NCI-H128 (cell line): Measurements from ENCODE around the gene ACBD6.

Experiments
- DNase-seq: peaks from one replicate; lab custom pipeline; 2025; ENCODE audit not compliant: unreplicated experiment; lab: John Stamatoyannopoulos, UW

ACBD6 gene

DNA sequence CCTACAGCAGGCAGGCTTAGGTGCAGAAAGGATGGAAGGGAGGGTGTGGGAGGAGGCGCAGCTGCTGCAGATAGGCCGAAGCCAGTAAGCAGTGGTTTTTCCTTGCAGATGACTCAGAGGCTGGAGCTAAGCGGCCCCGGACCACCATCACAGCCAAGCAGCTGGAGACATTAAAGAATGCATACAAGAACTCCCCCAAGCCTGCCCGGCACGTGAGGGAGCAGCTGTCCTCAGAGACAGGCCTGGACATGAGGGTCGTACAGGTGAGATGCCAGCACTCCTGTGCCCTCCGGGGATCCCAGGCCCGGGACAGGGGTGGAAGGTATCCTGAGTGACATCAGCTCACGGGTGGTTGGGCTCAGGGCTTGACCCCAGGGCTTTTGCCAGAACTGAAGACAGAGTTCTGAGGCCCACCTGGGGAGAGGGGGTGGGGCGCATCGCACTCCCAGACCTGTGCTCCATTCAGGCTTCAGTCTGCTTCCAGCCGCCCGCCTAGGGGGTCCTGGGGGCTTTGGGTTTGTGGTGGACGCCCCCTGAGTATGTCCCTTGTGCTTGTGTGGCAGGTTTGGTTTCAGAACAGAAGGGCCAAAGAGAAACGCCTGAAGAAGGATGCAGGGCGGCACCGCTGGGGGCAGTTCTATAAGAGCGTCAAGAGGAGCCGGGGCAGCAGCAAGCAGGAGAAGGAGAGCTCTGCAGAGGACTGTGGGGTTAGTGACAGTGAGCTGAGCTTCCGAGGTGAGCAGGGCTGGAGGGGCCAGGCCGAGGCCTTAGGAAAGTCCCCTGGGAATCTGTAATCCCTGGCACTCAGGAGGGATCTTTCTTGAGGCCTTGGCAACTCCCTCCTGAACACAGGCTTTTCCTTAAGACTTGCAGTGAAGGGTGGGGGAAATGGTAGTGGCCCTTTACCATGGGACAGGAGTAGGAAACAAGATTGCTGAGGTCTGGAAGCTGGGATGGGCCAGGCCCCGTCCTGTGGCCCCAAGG, 230.8 kb downstream of the ACBD6 start:
- DNase-seq = no peak

DNA sequence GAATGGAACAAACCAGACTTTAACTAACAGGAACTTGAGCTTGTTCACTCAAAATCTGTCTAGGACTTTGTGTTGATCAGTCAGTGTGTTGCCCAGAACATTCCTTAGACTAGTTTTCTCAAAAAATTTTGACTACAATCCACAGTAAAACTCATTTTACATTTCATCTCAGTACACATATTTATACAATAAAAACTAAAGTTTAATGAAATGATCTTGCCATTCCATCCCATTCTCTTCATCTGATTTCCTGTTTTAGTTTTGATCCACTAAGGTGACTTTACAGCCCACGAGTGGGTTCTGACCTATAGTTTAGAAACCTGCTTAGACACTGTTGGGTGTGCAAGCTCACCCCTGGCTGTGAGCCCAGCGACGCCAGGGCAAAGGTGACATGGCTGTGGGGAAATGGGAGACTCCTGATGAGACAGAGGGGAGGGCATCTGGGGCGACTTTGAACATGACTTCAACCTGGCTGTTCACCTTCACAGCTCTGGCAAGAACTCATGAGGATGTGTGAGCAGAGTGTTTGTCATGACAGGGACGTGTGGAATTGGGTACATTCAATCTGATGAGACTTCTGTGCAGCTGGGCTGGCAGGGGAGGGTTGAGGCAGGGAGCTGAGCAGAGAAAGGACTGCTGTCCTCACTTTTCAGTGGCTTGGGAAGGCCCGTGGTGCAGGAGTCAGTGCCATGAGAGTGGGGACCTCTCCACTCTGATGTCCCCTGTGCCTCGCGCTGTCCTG, 231.7 kb downstream of the ACBD6 start:
- no peak for DNase-seq

DNA sequence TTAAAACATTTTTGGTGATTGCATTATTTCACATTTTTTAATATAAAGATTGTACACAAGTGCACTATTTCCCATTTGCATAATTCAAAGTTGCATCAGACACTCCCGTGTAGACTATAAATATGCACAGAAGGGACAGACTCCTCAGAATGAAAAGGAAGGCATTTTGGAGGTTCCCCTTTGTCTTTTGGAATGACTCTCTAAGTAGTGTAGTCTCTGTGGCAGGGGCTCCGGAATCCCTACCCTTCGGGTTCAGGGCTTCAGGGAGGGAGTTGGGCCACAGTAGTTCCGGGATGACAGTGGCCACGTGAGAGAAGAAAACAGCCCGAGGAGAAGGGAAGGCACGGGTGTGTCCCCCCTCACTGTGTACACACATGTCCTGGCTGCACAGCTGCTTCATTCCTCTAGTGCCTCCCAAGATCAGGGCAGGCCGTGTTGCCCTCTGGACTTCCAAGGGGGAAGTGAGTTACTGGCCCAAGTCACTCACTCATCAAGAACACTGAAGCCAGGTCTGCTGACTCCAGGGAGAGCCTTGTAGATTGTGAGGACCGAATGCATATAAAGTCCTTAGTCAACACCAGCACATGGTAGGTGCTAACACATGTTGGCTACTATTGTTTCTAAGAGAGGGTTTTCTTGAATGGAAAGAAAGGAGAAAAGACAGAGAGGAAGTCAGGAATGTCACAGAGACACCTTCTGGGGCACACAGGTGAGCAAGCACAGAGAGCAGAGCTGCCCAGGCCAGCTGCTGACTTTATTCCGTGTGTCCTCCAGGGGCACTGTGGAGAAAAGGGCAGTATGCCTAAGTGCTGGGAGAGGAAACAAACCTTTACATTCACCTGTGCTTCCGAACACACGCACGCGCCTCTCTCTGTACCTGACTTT, 232.5 kb downstream of the ACBD6 start:
- no peak for DNase-seq

DNA sequence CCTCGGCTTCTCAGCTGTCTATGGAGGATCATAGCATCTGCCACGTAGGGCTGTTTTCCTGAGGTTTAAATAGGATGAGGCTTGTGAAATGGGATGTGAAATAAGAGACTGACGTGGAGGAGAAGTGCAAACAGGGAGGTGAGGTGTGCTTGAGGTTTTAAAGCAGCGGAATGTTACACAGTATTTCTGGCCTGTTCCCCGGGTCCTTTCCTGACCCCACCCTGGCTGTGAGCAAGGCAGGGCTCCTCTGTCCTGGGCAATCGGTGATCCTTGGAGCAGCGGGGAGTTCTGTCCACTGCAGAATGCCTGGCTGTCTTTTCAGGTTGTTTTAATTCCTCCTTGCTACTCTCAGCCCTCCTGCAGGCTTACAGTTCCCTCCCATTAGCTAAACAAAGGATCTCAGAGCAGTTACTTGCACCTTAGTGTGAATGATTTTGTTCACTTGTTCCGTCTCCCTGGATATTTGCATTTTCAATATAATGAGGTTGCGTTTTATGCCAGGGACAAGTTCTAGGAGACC, 233.8 kb downstream of the ACBD6 start:
- no peak for DNase-seq

DNA sequence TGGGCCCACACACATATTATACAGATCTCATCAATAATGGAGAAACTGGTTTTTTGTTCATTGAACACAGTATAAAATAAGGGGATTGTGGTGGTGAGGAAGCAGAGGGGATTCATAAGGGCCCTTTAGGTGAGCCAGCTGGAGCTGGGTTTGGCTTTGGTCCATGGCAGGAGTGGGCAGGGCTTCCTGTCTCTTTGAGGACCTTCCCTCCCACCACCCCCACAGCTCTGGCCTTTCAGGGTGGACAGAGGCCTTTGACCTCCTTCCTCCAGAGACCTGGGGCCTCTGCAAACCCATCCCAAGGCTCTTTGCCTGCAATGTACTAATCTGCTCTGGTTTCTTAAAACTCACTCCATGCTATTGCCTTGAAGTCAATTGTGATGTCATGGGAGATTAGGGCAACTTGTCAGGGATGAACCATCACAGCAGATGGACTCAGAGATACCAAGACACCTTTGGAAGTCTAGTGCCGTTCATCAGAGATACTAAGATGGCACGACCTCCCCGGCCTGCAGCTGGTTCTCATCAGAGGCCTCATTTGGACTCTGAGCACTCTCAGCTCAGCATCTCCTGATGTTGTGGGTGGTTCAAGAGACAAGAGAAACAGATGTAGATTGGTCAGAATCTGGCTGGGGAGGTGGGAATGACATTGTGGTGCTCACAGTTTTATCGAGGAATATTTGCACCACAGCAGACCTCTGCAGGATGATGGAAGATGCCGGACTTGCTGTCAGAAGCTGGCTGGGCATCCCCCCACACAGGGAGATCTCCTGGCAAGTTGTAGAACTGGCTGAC, 234.4 kb downstream of the ACBD6 start:
- no peak for DNase-seq

DNA sequence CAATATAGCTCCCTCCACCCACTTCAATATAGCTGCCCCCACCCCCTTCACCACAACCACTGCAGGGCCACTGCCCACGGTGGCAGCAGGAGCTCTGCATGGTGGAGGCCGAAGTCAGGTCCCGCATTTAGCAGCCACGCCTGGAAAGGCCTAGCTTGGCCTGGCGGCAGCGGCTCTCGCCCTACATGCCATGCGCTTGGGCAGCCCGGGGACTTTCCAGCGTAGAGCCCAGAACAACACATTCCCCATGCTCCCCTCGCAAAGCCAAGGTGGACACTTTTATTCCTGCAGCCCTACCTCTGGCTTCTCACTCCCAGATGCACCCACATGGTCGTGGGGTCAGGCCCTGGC, 235.2 kb downstream of the ACBD6 start:
- DNase-seq = no peak

DNA sequence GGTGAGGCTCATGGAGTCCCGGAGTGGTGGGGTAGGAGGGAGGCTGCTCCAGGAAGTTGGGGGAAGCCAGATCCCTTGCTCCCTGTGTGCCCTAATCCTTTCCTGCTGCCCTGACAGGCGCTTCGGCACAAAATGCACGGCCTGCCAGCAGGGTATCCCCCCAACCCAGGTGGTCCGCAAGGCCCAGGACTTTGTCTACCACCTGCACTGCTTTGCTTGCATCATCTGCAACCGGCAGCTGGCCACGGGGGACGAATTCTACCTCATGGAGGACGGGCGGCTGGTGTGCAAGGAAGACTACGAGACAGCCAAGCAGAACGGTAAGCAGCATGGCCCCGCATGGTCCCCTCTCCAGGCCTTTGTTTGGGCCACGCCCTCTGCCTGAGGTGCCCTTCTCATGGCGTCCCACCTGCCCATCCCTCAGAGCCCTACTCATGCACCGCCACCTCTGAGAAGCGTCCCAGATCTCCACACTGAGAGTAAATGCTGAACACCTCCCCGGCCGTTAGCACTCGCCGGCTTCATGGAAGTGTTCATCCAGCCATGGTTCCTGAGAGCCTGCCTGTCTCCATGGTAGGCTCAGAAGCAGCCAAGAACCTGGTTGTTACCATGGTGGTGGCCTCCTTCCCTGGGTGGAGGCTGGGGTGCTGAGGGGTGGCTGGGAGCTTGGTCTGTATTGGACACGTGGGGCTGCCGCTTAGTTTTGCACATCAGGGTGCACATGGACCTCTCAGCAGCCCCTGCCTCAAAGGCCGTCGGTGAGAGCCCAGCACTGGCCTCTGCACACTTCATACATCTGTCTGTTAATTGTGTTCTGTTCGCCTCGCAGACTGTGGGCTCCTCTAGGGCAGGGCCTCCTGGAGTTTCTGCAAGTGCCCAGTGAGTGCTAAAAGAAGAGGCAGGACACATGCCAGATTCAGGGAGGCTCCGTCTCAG, 235.8 kb downstream of the ACBD6 start:
- DNase-seq = no peak

DNA sequence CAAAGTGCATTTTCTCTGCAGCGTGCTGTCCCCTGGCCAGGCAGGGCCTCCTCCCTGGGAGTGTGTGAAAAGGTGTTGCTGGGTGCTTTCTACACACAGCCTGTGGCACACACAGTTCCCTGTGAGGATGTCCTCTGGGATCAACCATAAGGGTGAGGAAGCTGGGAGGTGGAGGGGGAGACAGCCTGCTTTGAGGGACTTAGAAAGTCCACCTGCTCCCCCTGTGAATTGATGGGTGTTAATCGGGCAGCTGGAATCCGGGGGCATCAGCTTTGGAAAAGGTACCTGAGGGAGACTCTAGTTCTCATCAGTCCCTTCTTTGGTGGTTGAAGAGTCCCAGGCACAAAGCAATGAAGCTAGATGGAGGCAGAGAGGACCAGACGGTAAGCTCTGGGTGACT, 236.5 kb downstream of the ACBD6 start:
- DNase-seq = no peak

DNA sequence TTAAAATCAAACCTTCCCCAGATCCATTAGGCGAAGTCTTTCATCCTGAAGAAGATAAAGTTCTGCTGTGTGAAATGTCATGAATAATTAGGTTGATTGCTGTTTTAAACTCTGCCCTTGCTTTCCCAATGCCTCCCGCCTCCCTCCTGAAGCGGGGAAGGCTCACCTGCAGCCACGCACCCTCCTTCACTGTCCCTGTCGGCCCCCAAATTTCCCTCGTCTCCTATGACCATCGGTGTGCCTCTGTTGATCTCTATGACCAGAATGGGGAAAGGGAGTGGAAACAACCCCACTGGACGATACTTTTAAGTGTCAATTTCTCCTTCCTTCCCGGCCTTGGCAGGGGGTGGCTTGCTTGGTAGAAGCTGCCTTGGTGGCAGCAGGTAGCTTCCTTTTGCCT, 237.2 kb downstream of the ACBD6 start:
- no peak for DNase-seq

DNA sequence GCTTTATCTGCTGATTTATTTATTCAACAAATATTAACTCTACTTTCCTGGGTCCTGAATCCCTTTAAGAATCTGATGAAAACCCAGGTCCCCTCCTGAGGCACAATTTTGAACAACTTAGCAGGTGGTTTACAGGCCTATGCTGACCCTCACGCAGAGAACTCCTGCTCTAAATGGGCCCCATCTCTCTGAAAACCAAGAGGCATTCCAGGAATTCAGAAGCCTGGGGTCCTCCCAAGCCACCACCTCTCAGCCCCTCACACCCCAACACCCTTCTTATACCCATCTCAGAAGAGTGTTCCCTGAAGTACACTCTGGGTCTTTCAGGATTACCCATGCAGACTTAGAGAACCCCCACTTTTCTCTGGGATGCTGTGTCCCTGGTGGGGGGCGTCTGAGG, 237.8 kb downstream of the ACBD6 start:
- no peak for DNase-seq

DNA sequence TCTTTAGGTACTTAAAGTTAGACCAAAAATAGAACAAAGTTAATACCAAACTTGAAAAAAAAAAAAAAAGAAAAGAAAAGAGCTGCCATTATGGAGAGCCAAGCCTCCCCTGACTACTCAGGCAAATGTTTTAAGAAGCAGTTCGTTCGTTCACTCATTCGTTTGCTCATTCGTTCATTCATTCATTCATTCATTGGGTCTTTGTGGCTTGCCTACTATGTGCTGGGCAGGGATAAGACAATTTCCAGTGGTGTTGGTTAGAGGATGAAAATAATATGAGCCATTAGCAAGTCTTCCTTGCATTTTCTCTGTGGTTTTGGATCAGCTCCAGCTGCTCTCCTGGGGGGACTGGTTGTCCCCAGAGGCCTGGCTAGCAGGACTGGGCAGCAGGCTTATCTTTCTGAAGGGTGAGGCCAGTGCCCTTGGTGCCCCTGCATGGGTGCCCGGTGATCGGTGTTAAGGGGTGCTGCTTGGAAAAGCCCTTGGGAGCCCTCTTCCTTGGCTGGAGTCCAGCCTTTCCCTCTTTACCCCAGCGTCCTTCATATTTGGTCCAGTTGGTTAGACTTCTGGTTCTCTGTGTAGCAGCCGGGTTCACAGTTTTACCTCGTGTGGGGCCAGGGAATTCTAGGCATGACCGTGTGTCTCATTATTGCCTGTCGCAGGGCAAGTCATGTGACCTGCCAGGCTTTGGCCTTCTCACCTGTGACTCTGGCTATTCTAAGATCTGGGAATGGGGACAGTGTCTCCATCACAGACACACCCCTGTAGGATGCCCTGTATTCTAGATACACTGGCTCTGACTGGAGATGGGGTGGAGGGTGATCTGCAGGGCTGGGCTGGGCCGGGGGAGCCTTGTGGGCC, 239.5 kb downstream of the ACBD6 start:
- DNase-seq = no peak

DNA sequence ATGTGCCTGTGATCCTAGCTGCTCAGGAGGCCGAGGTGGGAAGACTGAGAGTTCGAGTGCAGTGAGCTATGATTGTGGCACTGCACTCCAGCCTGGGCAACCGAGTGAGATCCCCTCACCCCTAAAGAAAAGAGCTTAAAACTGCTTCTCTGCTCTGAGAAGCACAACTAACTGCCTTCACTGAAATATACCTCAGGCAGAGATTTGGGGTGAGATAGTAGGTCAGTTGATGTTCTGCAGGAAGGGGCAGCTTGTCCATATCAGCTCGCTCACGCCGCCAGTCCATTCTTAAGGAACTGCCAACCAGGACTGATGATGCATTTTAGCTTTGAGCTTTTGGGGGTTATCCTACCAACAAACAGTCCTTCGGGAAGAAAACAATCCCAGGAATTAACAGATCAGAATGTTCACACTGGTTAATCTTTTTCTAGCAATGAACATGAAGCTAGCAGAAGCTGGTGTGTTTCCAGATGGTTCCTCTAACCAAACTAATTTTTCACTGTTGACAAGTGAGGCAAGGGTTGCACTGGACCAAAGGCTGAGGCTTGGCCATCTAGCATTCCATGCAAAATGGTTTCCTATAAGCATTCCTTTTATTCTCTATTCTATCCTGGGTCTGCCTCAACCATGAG, 240.7 kb downstream of the ACBD6 start:
- DNase-seq = no peak

DNA sequence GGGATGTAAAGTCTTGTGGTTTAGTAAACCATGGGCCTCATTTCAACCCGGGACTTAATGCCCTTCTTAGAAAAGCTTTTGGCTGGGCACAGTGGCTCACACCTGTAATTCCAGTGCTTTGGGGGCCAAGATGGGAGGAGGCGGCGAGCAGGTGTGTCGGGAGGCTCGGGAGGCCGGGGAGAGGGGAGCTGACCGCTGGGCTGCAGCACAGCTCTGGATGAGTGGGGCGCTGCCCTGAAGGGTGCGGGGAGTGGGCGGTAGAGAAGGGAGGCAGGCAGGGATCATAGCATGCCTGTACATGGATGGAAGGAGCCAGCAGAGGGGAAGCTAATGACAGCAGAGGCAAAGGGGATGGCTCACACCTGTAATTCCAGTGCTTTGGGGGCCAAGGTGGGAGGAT, 241.3 kb downstream of the ACBD6 start:
- DNase-seq = no peak

DNA sequence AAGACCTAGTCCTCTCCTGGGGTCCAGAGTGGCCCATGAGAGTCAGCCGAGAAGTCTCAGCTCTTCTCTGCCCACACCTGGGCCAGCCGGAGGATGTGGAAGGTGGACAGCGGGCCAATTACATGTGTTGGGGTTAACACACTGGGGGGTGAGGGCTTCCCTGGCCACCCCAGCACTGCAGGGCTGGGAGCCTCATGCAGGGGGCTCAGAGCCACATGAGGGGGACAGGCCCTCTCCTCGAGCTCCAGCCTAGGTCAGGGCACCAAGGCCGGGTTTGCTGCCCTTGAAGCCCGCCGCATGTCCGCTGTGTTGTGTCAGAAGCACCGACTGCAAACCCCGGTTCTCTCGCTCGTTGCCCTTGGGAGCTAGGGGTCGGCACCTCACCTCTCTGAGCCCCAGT, 241.8 kb downstream of the ACBD6 start:
- DNase-seq = no peak

DNA sequence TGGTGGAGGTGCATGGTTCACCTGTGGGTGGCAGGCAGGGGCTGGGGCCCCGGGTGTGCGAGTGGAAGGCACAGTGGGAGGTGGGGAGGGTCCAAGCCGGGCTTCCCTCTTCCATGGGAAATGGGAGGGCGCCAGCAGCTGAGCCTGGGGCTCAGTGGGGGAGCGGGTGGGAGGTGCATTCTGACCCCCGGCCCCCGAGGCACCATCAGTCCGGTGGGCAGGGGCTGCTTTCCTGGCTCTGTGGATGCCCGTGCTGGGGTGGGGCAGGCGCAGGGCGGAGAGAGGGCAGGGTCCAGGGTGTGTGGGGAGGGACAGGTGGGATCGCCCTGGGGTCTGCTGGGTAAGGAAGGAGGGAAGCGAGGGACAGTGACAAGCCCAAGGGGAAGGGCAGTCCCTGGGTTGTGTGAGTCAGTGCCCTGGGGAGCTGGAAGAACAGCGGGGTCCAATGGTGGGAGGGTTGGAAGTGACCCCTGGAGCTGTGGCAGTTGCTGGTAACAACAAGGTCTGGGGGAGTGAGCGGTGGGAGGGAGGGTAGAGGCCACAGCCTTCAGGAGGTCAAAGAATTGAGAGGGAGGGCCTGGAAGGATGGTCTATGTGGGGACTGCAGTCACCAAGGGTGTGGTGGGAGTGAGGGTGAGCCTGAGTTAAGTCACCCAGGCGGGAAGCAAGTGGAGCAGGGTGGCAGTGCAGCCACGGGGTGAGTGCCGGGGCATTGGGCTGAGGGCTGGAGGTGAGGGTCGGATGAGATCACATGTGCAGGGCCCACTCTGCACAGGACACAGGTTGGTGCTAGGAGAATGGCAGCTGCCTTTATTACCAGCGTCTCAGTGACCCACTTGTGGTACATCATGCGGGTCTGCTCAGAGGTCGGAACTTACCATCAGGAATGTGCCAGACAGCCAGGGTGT, 242.7 kb downstream of the ACBD6 start:
- no peak for DNase-seq

DNA sequence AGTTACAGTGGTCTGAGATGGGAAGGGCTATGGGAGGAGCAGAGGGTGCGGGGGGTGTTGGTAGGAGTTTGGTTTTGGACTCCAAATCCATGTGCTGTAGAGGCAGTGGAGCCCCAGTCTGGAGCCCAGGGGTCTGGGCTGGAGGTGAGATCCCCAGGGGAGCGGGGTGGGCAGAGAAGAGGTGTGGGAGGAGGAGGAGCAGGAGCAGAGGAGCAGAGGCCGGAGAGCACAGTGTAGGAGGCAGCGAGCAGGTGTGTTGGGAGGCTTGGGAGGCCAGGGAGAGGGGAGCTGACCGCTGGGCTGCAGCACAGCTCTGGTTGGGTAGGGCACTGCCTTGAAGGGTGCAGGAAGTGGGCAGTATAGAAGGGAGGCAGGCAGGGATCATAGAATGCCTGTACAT, 243.4 kb downstream of the ACBD6 start:
- DNase-seq = no peak

DNA sequence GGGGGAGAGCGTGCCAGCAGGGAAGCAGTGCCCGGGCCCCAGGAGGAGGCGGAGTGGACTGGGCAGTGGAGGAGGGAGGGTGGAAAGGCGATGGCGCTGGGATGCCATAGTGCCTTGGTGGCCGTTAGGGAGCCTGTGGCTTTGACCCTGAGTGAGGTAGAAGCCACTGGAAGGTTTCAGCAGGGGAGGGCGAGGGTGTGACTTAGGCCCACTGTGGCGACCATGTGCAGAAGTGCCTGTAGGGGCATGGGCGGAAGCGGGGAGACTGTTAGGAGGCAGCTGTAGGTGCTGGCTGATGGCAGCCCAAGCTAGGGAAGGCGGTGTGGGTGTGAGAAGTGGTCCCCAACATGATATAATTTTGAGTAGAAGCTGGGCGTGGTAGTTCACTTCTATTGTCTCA, 244.1 kb downstream of the ACBD6 start:
- DNase-seq = no peak
